ENCODE measurements around the gene GNAI3.

Gene GNAI3

DNA sequence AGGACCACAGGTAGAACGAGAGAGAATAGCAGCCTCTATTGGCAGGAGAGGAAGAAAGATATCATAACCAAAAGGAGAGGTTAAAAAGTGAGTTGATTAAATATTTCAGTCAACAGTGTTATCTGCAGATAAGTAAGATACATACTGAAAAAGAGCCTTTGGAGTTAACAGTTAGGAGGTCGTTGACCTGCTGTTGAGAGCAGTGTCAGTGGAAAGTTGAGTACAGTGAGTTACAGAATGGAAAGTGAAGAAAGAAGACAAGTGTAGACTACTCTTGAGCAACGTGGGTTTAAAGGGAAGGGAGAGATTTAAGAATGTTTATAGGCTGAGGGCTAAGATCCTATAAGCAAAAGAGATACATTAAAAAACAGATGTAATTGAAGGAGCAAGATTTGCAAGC lies 40.8 kb downstream of the GNAI3 start:
- no peak overlapping the region for H2BK12ac ChIP-seq (ENCODE audit: low read length in 2 of 2)
- no peak overlapping the region for H3K14ac ChIP-seq (ENCODE audit: low read length in 2 of 2)
- H3K9ac ChIP-seq (ENCODE audit: low read length), result no peak overlapping the region
- H2BK15ac ChIP-seq (ENCODE audit: low read depth, poor library complexity, severe bottlenecking), result no peak overlapping the region
- H3K4ac ChIP-seq (ENCODE audit: low read depth in 1 of 2, low read length in 2 of 2), result no peak overlapping the region
- no peak overlapping the region for H2AK5ac ChIP-seq (ENCODE audit: low read length, severe bottlenecking)
- H3K9me3 ChIP-seq (ENCODE audit: control insufficient read depth, low read length), result no peaks in the 10 kb centered on the region
- H3K27ac ChIP-seq (ENCODE audit: low read length, poor library complexity, severe bottlenecking), result no peak overlapping the region
- peaks cover 10% of the 10 kb centered on the region for H3K79me1 ChIP-seq (replicated peaks; ENCODE audit: low read length, poor library complexity, severe bottlenecking)
- H3K23ac ChIP-seq (ENCODE audit: low read length in 2 of 2), result no peak overlapping the region
- H3K36me3 ChIP-seq (ENCODE audit: control insufficient read depth in 1 of 2, insufficient read depth in 2 of 2, low read depth in 1 of 2, low read length in 2 of 2), result peaks cover 5 to 98% of the 10 kb centered on the region in 2 experiments
- WGBS, result 97% methylated on average over 3 of the region's 3 CpGs
- no peak overlapping the region for H4K91ac ChIP-seq (ENCODE audit: low read length)
- no peak overlapping the region for H2BK5ac ChIP-seq (ENCODE audit: low read depth, low read length, poor library complexity, severe bottlenecking)
- DNase-seq, result no peak
- H2AFZ ChIP-seq (ENCODE audit: low read depth, low read length), result no peak overlapping the region
- no peak overlapping the region for H3K4me3 ChIP-seq (ENCODE audit: insufficient read depth in 1 of 2, low read depth in 1 of 2, low read length in 2 of 2)
- H3K18ac ChIP-seq (ENCODE audit: low read depth in 1 of 2, low read length in 2 of 2), result no peak overlapping the region
- H3K4me2 ChIP-seq (ENCODE audit: low read length, poor library complexity, severe bottlenecking), result no peak overlapping the region
- no peak overlapping the region for H4K8ac ChIP-seq (ENCODE audit: low read length)
- no peaks in the 10 kb centered on the region for H3K4me1 ChIP-seq (ENCODE audit: control insufficient read depth, insufficient read depth, low read depth, low read length)
- H3K27me3 ChIP-seq (ENCODE audit: control insufficient read depth in 1 of 2, insufficient read depth in 1 of 2, low read length in 2 of 2), result no peaks in the 10 kb centered on the region
- H2BK120ac ChIP-seq (ENCODE audit: low read depth, low read length), result no peak overlapping the region

DNA sequence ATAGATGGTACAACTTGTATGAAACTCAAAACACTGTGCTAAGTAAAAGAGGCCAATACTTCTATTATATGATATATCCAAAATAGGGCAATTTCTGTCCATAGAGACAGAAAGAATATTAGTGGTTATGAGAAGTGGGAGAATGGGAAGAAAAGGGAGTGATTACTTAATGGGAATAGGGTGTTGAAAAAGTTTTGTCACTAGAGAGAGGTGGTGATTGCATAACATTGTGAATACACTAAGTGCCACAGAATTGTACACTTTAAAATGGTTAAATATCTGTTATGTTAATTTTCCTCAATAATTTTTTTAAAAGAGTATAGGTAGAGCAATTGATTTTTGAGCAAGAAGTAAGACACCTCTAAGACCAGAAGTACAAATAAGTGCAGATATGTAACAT lies 41.3 kb downstream of the GNAI3 start:
- H2BK5ac ChIP-seq (ENCODE audit: low read depth, low read length, poor library complexity, severe bottlenecking), result no peak overlapping the region

DNA sequence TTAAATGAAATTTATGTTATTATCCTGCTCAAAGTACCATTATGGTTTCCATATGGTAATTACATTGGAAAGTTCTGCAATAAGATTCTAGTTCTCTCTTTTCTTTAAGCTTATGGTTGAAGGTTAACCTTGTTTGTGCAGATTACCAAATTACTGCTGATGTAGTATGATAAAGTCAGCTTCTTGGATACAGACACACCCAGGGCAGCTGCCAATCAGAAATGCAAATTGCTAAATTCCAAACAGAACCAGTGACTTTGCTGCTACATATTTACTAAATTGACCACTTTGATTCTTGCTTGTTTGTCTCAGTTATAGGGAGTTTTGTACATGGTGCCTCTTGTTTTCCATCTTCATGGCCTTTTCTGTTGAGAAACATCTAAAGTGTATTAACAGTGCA lies 44.5 kb downstream of the GNAI3 start:
- no peak for DNase-seq
- Histone ChIP-seq H3K27me3 (ENCODE audit: control insufficient read depth in 1 of 2, insufficient read depth in 1 of 2, low read length in 2 of 2) (no peaks in the 10 kb centered on the region), H2AFZ (ENCODE audit: low read depth, low read length) (no peak overlapping the region), H4K8ac (ENCODE audit: low read length) (no peak overlapping the region), H2BK120ac (ENCODE audit: low read depth, low read length) (no peak overlapping the region), H3K36me3 (ENCODE audit: control insufficient read depth in 1 of 2, insufficient read depth in 2 of 2, low read depth in 1 of 2, low read length in 2 of 2) (peaks cover 4 to 96% of the 10 kb centered on the region in 2 experiments), H2AK5ac (ENCODE audit: low read length, severe bottlenecking) (no peak overlapping the region), H2BK15ac (ENCODE audit: low read depth, poor library complexity, severe bottlenecking) (no peak overlapping the region), H2BK12ac (ENCODE audit: low read length in 2 of 2) (no peak overlapping the region), H3K4me2 (ENCODE audit: low read length, poor library complexity, severe bottlenecking) (no peak overlapping the region), H3K4me1 (ENCODE audit: control insufficient read depth, insufficient read depth, low read depth, low read length) (peaks cover 6% of the 10 kb centered on the region), H3K9ac (ENCODE audit: low read length) (no peak overlapping the region), H3K79me1 (replicated peaks; ENCODE audit: low read length, poor library complexity, severe bottlenecking) (peaks cover 6% of the 10 kb centered on the region), H3K18ac (ENCODE audit: low read depth in 1 of 2, low read length in 2 of 2) (no peak overlapping the region), H3K14ac (ENCODE audit: low read length in 2 of 2) (no peak overlapping the region), H3K4me3 (ENCODE audit: insufficient read depth in 1 of 2, low read depth in 1 of 2, low read length in 2 of 2) (no peak overlapping the region), H3K4ac (ENCODE audit: low read depth in 1 of 2, low read length in 2 of 2) (no peak overlapping the region), H3K23ac (ENCODE audit: low read length in 2 of 2) (no peak overlapping the region), H3K9me3 (ENCODE audit: control insufficient read depth, low read length) (no peaks in the 10 kb centered on the region), H3K27ac (ENCODE audit: low read length, poor library complexity, severe bottlenecking) (no peak overlapping the region), H2BK5ac (ENCODE audit: low read depth, low read length, poor library complexity, severe bottlenecking) (no peak overlapping the region), H4K91ac (ENCODE audit: low read length) (no peak overlapping the region)

More for the DNA sequence above, 41.3 kb downstream of the GNAI3 start:
- Histone ChIP-seq H3K18ac (ENCODE audit: low read depth in 1 of 2, low read length in 2 of 2) (no peak overlapping the region), H3K4me3 (ENCODE audit: insufficient read depth in 1 of 2, low read depth in 1 of 2, low read length in 2 of 2) (no peak overlapping the region), H2BK15ac (ENCODE audit: low read depth, poor library complexity, severe bottlenecking) (no peak overlapping the region), H2BK120ac (ENCODE audit: low read depth, low read length) (no peak overlapping the region), H2BK12ac (ENCODE audit: low read length in 2 of 2) (no peak overlapping the region), H2AK5ac (ENCODE audit: low read length, severe bottlenecking) (no peak overlapping the region), H4K8ac (ENCODE audit: low read length) (no peak overlapping the region), H3K36me3 (ENCODE audit: control insufficient read depth in 1 of 2, insufficient read depth in 2 of 2, low read depth in 1 of 2, low read length in 2 of 2) (peaks cover 5 to 96% of the 10 kb centered on the region in 2 experiments), H3K4ac (ENCODE audit: low read depth in 1 of 2, low read length in 2 of 2) (no peak overlapping the region), H3K14ac (ENCODE audit: low read length in 2 of 2) (no peak overlapping the region), H3K9ac (ENCODE audit: low read length) (no peak overlapping the region), H3K27ac (ENCODE audit: low read length, poor library complexity, severe bottlenecking) (no peak overlapping the region), H2AFZ (ENCODE audit: low read depth, low read length) (no peak overlapping the region), H3K4me2 (ENCODE audit: low read length, poor library complexity, severe bottlenecking) (no peak overlapping the region), H4K91ac (ENCODE audit: low read length) (no peak overlapping the region), H3K23ac (ENCODE audit: low read length in 2 of 2) (no peak overlapping the region), H3K27me3 (ENCODE audit: control insufficient read depth in 1 of 2, insufficient read depth in 1 of 2, low read length in 2 of 2) (no peaks in the 10 kb centered on the region), H3K4me1 (ENCODE audit: control insufficient read depth, insufficient read depth, low read depth, low read length) (peaks cover 2% of the 10 kb centered on the region), H3K9me3 (ENCODE audit: control insufficient read depth, low read length) (no peaks in the 10 kb centered on the region), H3K79me1 (replicated peaks; ENCODE audit: low read length, poor library complexity, severe bottlenecking) (peaks cover 10% of the 10 kb centered on the region)
- no peak for DNase-seq

DNA sequence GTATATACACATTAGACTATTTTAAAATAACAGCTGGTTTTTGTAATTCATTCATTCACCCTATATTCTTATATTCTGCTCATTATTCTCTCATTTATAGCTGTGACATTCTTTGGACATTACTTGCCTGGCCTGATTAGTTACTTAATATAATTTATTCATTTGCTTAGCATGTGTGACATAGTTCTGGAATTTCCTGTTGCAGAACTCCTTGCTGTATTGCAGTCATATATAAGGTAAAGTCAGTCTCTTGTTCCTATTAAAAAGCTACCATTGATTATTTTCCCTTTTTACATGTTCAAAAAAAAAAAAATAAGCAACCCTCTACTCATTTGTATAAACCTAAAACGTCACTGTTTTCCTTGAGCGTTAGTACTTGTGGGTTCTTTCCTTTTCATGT lies 47.1 kb downstream of the GNAI3 start:
- Histone ChIP-seq H3K4me1 (ENCODE audit: control insufficient read depth, insufficient read depth, low read depth, low read length) (peaks cover 8% of the 10 kb centered on the region), H2BK15ac (ENCODE audit: low read depth, poor library complexity, severe bottlenecking) (no peak overlapping the region), H3K36me3 (ENCODE audit: control insufficient read depth in 1 of 2, insufficient read depth in 2 of 2, low read depth in 1 of 2, low read length in 2 of 2) (peaks cover 2 to 97% of the 10 kb centered on the region in 2 experiments), H2BK12ac (ENCODE audit: low read length in 2 of 2) (no peak overlapping the region), H3K9me3 (ENCODE audit: control insufficient read depth, low read length) (no peaks in the 10 kb centered on the region), H3K23ac (ENCODE audit: low read length in 2 of 2) (no peak overlapping the region), H4K91ac (ENCODE audit: low read length) (no peak overlapping the region), H4K8ac (ENCODE audit: low read length) (no peak overlapping the region), H2BK120ac (ENCODE audit: low read depth, low read length) (no peak overlapping the region), H2AFZ (ENCODE audit: low read depth, low read length) (no peak overlapping the region), H3K14ac (ENCODE audit: low read length in 2 of 2) (no peak overlapping the region), H3K9ac (ENCODE audit: low read length) (no peak overlapping the region), H3K79me1 (replicated peaks; ENCODE audit: low read length, poor library complexity, severe bottlenecking) (peaks cover 6% of the 10 kb centered on the region), H3K27ac (ENCODE audit: low read length, poor library complexity, severe bottlenecking) (peak overlapping the region; percentile 90), H3K27me3 (ENCODE audit: control insufficient read depth in 1 of 2, insufficient read depth in 1 of 2, low read length in 2 of 2) (no peaks in the 10 kb centered on the region), H3K4me2 (ENCODE audit: low read length, poor library complexity, severe bottlenecking) (no peak overlapping the region), H3K4ac (ENCODE audit: low read depth in 1 of 2, low read length in 2 of 2) (no peak overlapping the region), H3K4me3 (ENCODE audit: insufficient read depth in 1 of 2, low read depth in 1 of 2, low read length in 2 of 2) (no peak overlapping the region), H3K18ac (ENCODE audit: low read depth in 1 of 2, low read length in 2 of 2) (no peak overlapping the region), H2AK5ac (ENCODE audit: low read length, severe bottlenecking) (peak overlapping the region; percentile 13), H2BK5ac (ENCODE audit: low read depth, low read length, poor library complexity, severe bottlenecking) (peak overlapping the region; percentile 22)
- WGBS, result 64% methylated on average over 2 of the region's 2 CpGs
- peak; percentile 61 for DNase-seq
